Ramos (cell line): Measurements from ENCODE around the gene LACTB.
"Not testable (repeated sequence)": the region's sequence is repeated elsewhere in the genome, so short reads cannot be mapped to it uniquely, and the experiment has no call there.

Source experiments
- in situ Hi-C: fragments of 300-500 bp; cut with MboI; formaldehyde crosslinking; loops from one replicate; pipeline ENCODE4 v1.14.3; 2022; ENCODE audit warnings: low sequenced_read_pairs; ENCODE audit not compliant: unreplicated experiment

Gene LACTB

DNA sequence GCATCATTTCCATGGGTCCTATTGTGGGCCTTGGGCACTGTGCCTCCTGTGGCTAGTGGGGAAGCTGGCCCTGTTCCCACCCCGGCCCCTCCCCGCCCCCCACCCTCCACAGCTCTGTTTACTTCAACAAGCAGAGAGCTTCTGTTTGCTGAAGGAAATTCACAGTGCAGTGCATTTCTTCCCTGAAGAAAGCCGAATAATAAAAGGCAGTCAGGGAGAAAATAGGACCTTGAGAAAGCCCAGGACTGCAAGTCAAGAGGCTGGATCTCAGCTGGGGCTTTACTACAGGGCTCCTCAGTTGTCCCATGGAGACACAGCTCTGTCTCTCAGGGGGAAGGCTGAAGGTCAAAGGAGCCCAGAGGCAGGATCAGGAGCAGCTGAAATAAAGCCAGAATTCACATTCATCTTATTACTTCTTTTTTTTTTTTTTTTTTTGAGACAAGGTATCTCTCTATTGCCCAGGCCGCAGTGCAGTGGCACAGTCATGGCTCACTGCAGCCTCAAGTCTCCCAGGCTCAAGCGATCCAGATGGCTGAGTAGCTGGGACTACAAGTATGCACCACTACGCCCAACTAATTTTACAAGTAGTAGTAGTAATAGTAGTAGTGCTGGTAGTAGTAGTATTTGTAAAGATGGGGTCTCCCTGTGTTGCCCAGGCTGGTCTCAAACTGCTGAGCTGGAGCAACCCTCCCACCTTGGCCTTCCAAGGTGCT, 33.0 kb upstream of the LACTB start:
- in situ Hi-C loops = no loop called here

DNA sequence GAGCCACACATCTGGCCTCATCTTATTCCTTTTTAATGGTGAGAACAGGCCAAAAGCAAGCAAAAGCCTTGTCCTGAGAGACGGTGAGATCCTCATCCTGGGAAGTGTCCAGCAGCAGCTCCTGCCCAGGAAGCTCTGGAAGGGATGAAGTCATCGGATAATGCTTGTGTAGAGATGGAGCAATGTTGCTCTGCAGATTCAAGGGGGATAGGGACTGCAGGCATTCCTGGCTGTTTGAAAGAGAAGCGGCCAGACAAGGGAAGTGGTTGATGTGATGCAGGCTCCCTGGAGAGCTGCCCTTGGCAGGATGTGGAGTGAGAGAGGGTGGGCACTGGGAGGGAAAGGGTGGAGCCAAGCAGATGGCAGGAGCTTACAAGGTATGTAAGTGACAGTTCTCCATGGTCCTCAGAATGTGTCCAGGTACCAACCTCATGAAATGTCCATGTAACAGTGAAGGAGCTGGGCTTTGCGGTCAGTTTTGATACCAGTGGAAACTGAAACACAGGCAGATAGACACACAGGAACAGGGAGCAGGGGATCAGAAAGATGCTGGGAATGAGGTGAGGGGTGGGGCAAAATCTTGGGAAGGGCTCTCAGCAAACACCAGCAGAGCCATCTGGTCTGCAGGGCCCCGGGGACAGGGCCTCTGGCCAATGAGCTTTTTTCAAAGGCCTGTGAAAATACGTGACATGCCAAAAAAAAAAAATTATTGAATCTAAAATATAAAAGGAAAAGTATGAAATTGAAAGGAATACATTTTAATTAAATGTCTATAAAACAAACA, 32.2 kb upstream of the LACTB start:
- in situ Hi-C loops = no loop called here

DNA sequence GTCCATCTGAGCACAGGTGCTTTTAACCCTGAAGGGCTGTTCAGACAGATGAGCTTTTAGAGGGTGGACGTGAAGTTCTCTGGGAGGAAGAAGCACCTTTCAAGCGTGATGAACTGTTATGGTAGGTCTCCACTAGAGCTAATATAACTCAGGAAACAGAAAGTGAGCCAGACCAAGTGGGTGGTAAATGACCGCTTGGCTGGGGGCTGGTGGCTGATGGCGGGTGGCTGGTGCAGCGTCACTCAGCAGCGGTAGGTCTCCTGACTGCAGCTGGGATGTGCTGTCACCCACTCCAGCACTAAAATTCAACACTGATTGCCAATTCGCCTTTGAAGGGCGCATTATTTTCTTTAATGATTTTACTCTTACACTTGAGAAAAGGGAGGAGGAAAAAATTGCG, 31.2 kb upstream of the LACTB start:
- in situ Hi-C loops = no loop called here

DNA sequence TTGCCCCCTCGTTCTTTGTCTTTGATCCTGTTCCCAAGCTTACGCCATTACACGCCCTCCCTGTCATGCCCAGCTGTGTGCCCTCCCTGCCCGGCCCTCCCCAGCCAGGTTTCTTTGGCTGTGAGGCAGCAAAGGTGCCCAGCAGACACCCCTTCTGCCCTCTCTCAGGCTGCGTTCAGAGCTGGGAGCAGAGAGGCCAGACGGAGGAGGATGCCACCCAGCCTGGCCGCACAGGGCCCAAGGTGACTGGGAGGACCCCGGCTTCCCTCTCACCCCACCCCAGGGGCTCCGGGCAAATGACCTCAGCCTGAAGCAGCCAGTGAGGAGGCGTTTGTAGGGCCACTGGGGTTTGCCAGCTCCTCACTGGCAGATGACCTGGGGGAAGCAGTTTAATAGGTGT, 30.8 kb upstream of the LACTB start:
- in situ Hi-C loops = no loop called here

- in situ Hi-C loops = no loop called here
Measured at GRCh38 chr15:63091679-63092446, 29.8 kb upstream of the LACTB start.

GRCh38 chr15:63093486-63094205, 28.0 kb upstream of the LACTB start:
- in situ Hi-C loops = no loop called here

GRCh38 chr15:63094495-63094931, 27.1 kb upstream of the LACTB start:
- in situ Hi-C loops = no loop called here

DNA sequence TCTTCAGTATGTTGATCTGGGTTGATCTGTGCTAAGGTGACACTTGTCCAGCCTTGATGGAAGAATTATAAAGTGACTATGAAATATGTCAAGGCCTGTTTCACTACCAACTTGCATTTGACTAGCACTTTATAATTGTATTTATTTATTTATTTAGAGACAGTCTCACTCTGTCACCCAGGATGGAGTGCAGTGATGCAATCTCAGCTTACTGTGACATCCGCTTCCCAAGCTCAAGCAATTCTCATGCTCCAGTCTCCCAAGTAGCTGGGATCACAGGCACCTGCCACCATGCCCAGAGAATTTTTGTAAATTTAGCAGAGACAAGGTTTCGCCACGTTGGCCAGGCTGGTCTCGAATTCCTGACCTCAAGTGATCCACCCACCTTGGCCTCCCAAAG, 25.5 kb upstream of the LACTB start:
- in situ Hi-C loops = no loop called here

DNA sequence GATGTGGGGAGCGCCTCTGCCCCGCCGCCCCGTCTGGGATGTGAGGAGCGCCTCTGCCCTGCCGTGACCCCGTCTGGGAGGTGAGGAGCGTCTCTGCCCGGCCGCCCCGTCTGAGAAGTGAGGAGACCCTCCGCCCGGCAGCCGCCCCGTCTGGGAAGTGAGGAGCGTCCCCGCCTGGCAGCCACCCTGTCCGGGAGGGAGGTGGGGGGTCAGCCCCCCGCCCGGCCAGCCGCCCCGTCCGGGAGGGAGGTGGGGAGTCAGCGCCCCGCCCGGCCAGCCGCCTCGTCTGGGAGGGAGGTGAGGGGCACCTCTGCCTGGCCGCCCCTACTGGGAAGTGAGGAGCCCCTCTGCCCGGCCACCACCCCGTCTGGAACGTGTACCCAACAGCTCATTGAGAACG, 22.8 kb upstream of the LACTB start:
- in situ Hi-C loops = not testable (repeated sequence)

DNA sequence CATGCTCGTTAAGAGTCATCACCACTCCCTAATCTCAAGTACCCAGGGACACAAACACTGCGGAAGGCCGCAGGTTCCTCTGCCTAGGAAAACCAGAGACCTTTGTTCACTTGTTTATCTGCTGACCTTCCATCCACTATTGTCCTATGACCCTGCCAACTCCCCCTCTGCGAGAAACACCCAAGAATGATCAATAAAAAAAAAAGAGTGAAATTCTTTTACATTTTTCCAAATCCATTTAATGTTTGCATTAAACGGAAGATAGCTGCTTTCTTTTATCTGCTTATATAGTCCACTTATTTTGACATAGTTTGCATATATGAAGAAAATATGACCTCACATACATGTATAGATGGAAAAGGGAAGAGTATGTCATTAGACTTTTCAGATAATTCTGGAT, 22.1 kb upstream of the LACTB start:
- in situ Hi-C loops = not testable (repeated sequence)

DNA sequence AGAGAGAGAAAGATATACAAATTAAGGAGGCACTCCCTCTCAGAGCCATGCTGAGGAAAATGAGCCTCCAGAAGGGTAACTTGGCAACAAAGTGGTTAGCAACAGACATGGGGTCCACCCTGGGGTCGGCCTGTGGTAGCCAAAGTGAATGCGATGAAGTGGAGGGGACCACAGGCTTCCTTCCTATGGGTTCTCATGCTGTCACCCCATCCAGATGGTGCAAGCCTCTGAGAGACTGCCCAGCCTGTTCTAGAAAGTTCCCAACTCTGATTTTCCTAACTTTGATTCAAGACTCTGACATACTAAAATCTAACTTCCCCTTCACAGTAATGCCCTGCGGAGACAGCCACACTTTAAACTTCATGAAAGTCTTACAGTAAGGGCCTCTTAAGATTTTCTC, 18.2 kb upstream of the LACTB start:
- in situ Hi-C loops = no loop called here

- in situ Hi-C loops = no loop called here
Measured at GRCh38 chr15:63104727-63105126, 16.9 kb upstream of the LACTB start.

- in situ Hi-C loops = not testable (repeated sequence)
Measured at GRCh38 chr15:63105354-63105753, 16.3 kb upstream of the LACTB start.

GRCh38 chr15:63107895-63108546, 13.6 kb upstream of the LACTB start:
- in situ Hi-C loops = no loop called here

DNA sequence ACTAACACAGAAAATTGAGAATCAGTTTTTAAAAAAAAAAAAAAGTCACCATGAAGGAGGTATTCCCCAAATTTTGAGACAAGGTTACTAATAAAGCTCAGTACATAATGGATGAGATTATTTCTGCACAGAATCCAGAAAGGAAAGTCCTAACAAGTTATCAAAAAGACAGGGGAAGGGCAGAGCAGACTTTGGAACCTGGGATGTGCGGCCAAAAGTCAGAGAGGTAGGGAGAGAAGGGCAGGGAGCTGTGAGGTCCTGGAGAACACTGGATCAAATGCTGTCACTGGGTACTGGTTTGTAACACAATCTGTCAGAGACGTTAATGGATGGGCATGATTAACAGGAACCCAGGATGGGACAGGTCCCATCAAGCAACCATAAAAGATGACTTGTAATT, 12.2 kb upstream of the LACTB start:
- in situ Hi-C loops = no loop called here

GRCh38 chr15:63109920-63110319, 11.7 kb upstream of the LACTB start:
- in situ Hi-C loops = no loop called here

- in situ Hi-C loops = no loop called here
Measured at GRCh38 chr15:63110428-63111026, 11.1 kb upstream of the LACTB start.

DNA sequence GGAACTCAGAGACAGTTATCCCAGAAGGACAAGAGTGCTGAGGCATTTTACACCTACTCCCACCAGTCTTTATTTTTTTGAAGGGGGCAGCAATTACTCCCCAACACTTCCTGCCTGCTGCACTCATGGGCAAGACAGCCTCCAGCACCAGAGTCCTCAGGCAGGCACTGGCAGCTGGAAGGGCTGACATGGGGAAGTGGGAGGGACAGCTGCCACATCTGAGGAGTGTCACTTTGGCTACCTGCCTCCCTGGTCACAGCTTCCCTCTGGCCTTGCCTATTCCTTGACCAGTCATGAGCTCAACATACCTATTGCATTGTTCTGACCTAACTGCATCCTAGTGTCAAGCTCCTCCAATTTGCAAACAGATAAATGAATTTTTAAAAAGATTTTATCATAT, 10.2 kb upstream of the LACTB start:
- in situ Hi-C loops = no loop called here

- in situ Hi-C loops = no loop called here
Measured at GRCh38 chr15:63112871-63113270, 8.8 kb upstream of the LACTB start.

- in situ Hi-C loops = no loop called here
Measured at GRCh38 chr15:63114465-63114864, 7.2 kb upstream of the LACTB start.
